Measurements from ENCODE around the gene CCDC142. TPM values are rescaled to one million over a fixed set of nuclear protein-coding genes. Genes with fewer than 3 reads are reported as not detected.

CCDC142 gene
- total and polyA plus RNA-seq, 10 of the 15 experiments (the other 5 are each of a cell fraction or from before 2014, with no cell fraction given), result 0.93 to 16.9 (median 9.0) TPM

- Histone ChIP-seq H3K4me2 (ENCODE audit: control insufficient read depth, insufficient read depth) (peak overlapping the region; percentile 99), H3K9me3 (replicated peaks; ENCODE audit: control insufficient read depth, insufficient read depth, low read length) (no peaks in the 10 kb centered on the region), H3K4me3 (peak overlapping the region; percentile 89), H3K4me1 (ENCODE audit: control insufficient read depth, insufficient read depth, low read length) (0 out of 2 replicates have a peak, but pooled peaks cover 6% of the 10 kb centered on the region), H3K9ac (ENCODE audit: control insufficient read depth, insufficient read depth, low read length) (peak overlapping the region; percentile 85), H3K27me3 (replicated peaks in 1 of 2; ENCODE audit: control insufficient read depth in 2 of 2, insufficient read depth in 2 of 2, low read length in 1 of 2) (no peaks in the 10 kb centered on the region), H3K79me2 (ENCODE audit: control insufficient read depth, insufficient read depth, low read length) (peaks cover 10% of the 10 kb centered on the region), H2AFZ (ENCODE audit: control insufficient read depth, low read depth, low read length) (peak overlapping the region; percentile 91), H4K20me1 (ENCODE audit: control insufficient read depth, insufficient read depth) (no peaks in the 10 kb centered on the region), H3K36me3 (ENCODE audit: control insufficient read depth in 2 of 2, insufficient read depth in 2 of 2, low read length in 1 of 2) (peaks cover 0 to 3% of the 10 kb centered on the region in 2 experiments; a peak in 2 of 4 replicates), H3K27ac (ENCODE audit: control insufficient read depth, insufficient read depth) (peak overlapping the region; percentile 93)
- ChIA-PET POLR2A (interaction anchor here (0.6 to 2.7 kb wide), 12 partner anchors 9 to 1064 kb away, joined by 3 to 22 read pairs (median 4); partner anchors contain the start of genes CCDC142, INO80B, TTC31 and WBP1), SMC1A (ENCODE audit: uncharacterized antibody, unreplicated experiment) (interaction anchor here (0.6 to 2.4 kb wide), 12 partner anchors 9 to 472 kb away, joined by 3 to 11 read pairs (median 4); partner anchors contain the start of genes CCDC142 and TTC31), RAD21 (ENCODE audit: unreplicated experiment) (interaction anchor here (0.7 to 2.1 kb wide), 4 partner anchors 9 to 33 kb away, joined by 3 to 20 read pairs (median 4); partner anchors contain the start of genes CCDC142, TTC31 and WBP1), CTCF (interaction anchor here (0.6 to 2.7 kb wide), 10 partner anchors 9 to 223 kb away, joined by 3 to 20 read pairs (median 6); partner anchors contain the start of genes CCDC142 and TTC31)
- DNase-seq (ENCODE audit: low read depth, low spot score) (no peak), ATAC-seq (peak; percentile 9; the same call in 1 of the 3 replicates), FAIRE-seq (no peak)
- intact Hi-C loops (cut with micrococcal nuclease; ENCODE audit: unreplicated experiment), result no loop called here
- 9% methylated on average over 7 of the region's 7 CpGs for WGBS (ENCODE audit: insufficient coverage, insufficient replicate concordance, low lambda C conversion rate, missing lambda C conversion rate)
- TF ChIP-seq STAT1 (conservative IDR thresholded peaks at IDR 0.05) (no peak), MTA3 (IDR thresholded peaks at IDR 0.05; ENCODE audit: borderline replicate concordance, low read length) (0 out of 2 replicates have a peak, but pooled peaks have one; percentile 24), MXI1 (IDR thresholded peaks at IDR 0.05; ENCODE audit: low read depth, low read length) (no peak), MYC (IDR thresholded peaks at IDR 0.05; ENCODE audit: insufficient read depth, insufficient read length, insufficient replicate concordance, low read length, severe bottlenecking) (no peak), IKZF1 (conservative IDR thresholded peaks at IDR 0.05) (no peak), RAD21 (IDR thresholded peaks at IDR 0.05; ENCODE audit: insufficient read depth, low read depth, low read length) (no peak), HDGF (IDR thresholded peaks at IDR 0.05) (no peak), NR2C1 (IDR thresholded peaks at IDR 0.05) (no peak), RUNX3 (IDR thresholded peaks at IDR 0.05; ENCODE audit: low read length) (no peak)
- BruUV-seq (replicated peaks), result TSS peak; percentile 96
- in situ Hi-C loops (cut with MboI), result no loop called here
Observed at GRCh38 chr2:74472945-74473258, 9.9 kb downstream of the CCDC142 start.

Data from GM12878 (cell line).